ENCODE measurements around the gene RALGAPA1. TPM values are rescaled to one million over a fixed set of nuclear protein-coding genes. Genes with fewer than 3 reads are reported as not detected.

Gene RALGAPA1
- total RNA-seq, 4 donors from 2014 or later: 81.9 to 113 (median 99.6) TPM

- H3K36me3 ChIP-seq: no peaks in the 10 kb centered on the region
- H3K9me3 ChIP-seq: no peaks in the 10 kb centered on the region
- no peaks in the 10 kb centered on the region for H3K27me3 ChIP-seq
- DNase-seq (ENCODE audit: low spot score in 2 of 2): no peak
- 91 to 93% methylated on average over 30 to 32 of the region's 32 CpGs for WGBS, 2 donors
- TF ChIP-seq POLR2A (IDR thresholded peaks at IDR 0.05) (no peak), EP300 (IDR thresholded peaks at IDR 0.05) (no peak), CTCF (IDR thresholded peaks at IDR 0.05) (no peak)
- no peak overlapping the region for H3K4me3 ChIP-seq
- H3K4me1 ChIP-seq: no peaks in the 10 kb centered on the region
- H3K27ac ChIP-seq: no peak overlapping the region
These were observed 10.8 kb upstream of the RALGAPA1 start for GRCh38 chr14:35819591-35820540.

GRCh38 chr14:35818346-35819115, 9.4 kb upstream of the RALGAPA1 start:
- Histone ChIP-seq H3K4me1 (no peaks in the 10 kb centered on the region), H3K36me3 (no peaks in the 10 kb centered on the region), H3K27me3 (no peaks in the 10 kb centered on the region), H3K27ac (no peak overlapping the region), H3K9me3 (no peaks in the 10 kb centered on the region), H3K4me3 (no peak overlapping the region)
- TF ChIP-seq EP300 (IDR thresholded peaks at IDR 0.05): no peak
- TF ChIP-seq CTCF (IDR thresholded peaks at IDR 0.05): peak; percentile 41 to 57 (median 43)
- TF ChIP-seq POLR2A (IDR thresholded peaks at IDR 0.05): no peak
- DNase-seq (ENCODE audit: low spot score in 2 of 2): peak in 1 of 2 donors; percentile 41
- 73% methylated on average over 13 of the region's 13 CpGs for WGBS, 2 donors

- TF ChIP-seq POLR2A (IDR thresholded peaks at IDR 0.05) (no peak), CTCF (IDR thresholded peaks at IDR 0.05) (peak in 4 of 5 experiments; percentile 22 to 59 (median 50))
- H3K36me3 ChIP-seq: no peaks in the 10 kb centered on the region
- no peaks in the 10 kb centered on the region for H3K9me3 ChIP-seq
- no peak overlapping the region for H3K27ac ChIP-seq
- peak in 1 of 2 donors; percentile 68 for DNase-seq (ENCODE audit: low spot score in 2 of 2)
- WGBS, 2 donors: 37 to 38% methylated on average over 3 of the region's 3 CpGs
- no peaks in the 10 kb centered on the region for H3K27me3 ChIP-seq
- no peak overlapping the region for H3K4me3 ChIP-seq
- H3K4me1 ChIP-seq: no peaks in the 10 kb centered on the region
These were observed 5.4 kb upstream of the RALGAPA1 start for GRCh38 chr14:35814371-35815005.

- Histone ChIP-seq H3K27me3 (no peaks in the 10 kb centered on the region), H3K4me3 (no peak overlapping the region), H3K36me3 (no peaks in the 10 kb centered on the region), H3K4me1 (peaks cover 0 to 19% (median 13%) of the 10 kb centered on the region in 4 donors), H3K9me3 (no peaks in the 10 kb centered on the region), H3K27ac (no peak overlapping the region)
- DNase-seq (ENCODE audit: low spot score in 2 of 2): no peak
- TF ChIP-seq EP300 (IDR thresholded peaks at IDR 0.05): no peak
- 91 to 94% methylated on average over 4 of the region's 4 CpGs for WGBS, 2 donors
These were observed 1.9 kb upstream of the RALGAPA1 start for GRCh38 chr14:35810963-35811362.

- 23 to 25% methylated on average over 2 of the region's 2 CpGs for WGBS, 2 donors
- DNase-seq (ENCODE audit: low spot score in 2 of 2): no peak
- peak overlapping the region in 2 of 4 donors; percentile 83 to 84 for H3K4me3 ChIP-seq
- H3K27me3 ChIP-seq: no peaks in the 10 kb centered on the region
- peaks cover 0 to 25% (median 13%) of the 10 kb centered on the region in 4 donors for H3K4me1 ChIP-seq
- H3K36me3 ChIP-seq: peaks cover 0 to 5% (median 0%) of the 10 kb centered on the region in 3 donors
- no peak for TF ChIP-seq POLR2A (IDR thresholded peaks at IDR 0.05)
- no peak for TF ChIP-seq EP300 (IDR thresholded peaks at IDR 0.05)
- TF ChIP-seq CTCF (IDR thresholded peaks at IDR 0.05): no peak
- H3K9me3 ChIP-seq: no peaks in the 10 kb centered on the region
- H3K27ac ChIP-seq: peak overlapping the region; percentile 78 to 92 (median 91)
These were observed 502 bp upstream of the RALGAPA1 start for GRCh38 chr14:35809597-35809996.
